ENCODE results near the gene CST9. TPM values are rescaled to one million over a fixed set of nuclear protein-coding genes. Genes with fewer than 3 reads are reported as not detected.

Gene CST9
- total RNA-seq, 3 donors from 2014 or later (not counting 1 experiment from before 2014, with no cell fraction given): not detected

- no peaks in the 10 kb centered on the region for H3K9me3 ChIP-seq (ENCODE audit: control insufficient read depth, insufficient read depth, low read length)
- DNase-seq: no peak
- no peak overlapping the region for H3K27ac ChIP-seq (ENCODE audit: low read length)
- no peaks in the 10 kb centered on the region for H3K27me3 ChIP-seq (ENCODE audit: control insufficient read depth, insufficient read depth, low read length)
- ATAC-seq: no peak
- Mint-ChIP-seq H3K4me1 (no peaks in the 10 kb centered on the region), H3K9me3 (no peaks in the 10 kb centered on the region), H3K27me3 (ENCODE audit: low read depth in 2 of 2) (peaks cover 0 to 5% of the 10 kb centered on the region in 2 donors), H3K27ac (no peak overlapping the region), H3K36me3 (no peaks in the 10 kb centered on the region), H3K4me3 (no peak overlapping the region)
- intact Hi-C loops (cut with micrococcal nuclease): no loop called here
- H3K4me1 ChIP-seq (ENCODE audit: control insufficient read depth, insufficient read depth, low read length): peaks cover 4% of the 10 kb centered on the region
- H3K4me3 ChIP-seq (ENCODE audit: low read length): no peak overlapping the region
- 33% methylated on average over 4 of the region's 4 CpGs for WGBS (ENCODE audit: insufficient coverage)
- no peaks in the 10 kb centered on the region for H3K36me3 ChIP-seq (ENCODE audit: control insufficient read depth, insufficient read depth, low read length)
- TF ChIP-seq, protein P1, sequence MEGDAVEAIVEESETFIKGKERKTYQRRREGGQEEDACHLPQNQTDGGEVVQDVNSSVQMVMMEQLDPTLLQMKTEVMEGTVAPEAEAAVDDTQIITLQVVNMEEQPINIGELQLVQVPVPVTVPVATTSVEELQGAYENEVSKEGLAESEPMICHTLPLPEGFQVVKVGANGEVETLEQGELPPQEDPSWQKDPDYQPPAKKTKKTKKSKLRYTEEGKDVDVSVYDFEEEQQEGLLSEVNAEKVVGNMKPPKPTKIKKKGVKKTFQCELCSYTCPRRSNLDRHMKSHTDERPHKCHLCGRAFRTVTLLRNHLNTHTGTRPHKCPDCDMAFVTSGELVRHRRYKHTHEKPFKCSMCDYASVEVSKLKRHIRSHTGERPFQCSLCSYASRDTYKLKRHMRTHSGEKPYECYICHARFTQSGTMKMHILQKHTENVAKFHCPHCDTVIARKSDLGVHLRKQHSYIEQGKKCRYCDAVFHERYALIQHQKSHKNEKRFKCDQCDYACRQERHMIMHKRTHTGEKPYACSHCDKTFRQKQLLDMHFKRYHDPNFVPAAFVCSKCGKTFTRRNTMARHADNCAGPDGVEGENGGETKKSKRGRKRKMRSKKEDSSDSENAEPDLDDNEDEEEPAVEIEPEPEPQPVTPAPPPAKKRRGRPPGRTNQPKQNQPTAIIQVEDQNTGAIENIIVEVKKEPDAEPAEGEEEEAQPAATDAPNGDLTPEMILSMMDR (IDR thresholded peaks at IDR 0.05): no peak
Observed at GRCh38 chr20:23646106-23646873, 40.6 kb upstream of the CST9 start.

DNA sequence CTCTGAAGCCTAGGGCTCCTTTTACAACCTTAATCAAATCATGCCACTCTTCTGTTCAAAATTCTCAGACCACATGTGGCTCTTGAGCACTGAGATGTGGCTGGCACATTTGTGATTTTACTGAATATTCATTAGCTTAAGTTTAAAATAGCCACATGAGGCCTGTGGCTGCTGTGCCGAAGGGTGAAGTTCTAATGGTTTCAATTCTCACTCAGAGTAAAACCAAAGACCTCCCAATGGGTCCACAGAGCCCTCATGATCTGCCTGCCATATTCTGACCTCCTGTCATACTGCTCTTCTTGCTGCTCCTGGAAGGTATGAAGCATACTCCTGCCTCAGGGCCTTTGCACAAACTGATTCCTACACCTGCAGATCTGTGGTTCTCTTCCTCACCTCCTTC, 39.9 kb upstream of the CST9 start:
- TF ChIP-seq, protein P1 (IDR thresholded peaks at IDR 0.05): no peak
- ATAC-seq: no peak
- H3K36me3 ChIP-seq (ENCODE audit: control insufficient read depth, insufficient read depth, low read length): no peaks in the 10 kb centered on the region
- Mint-ChIP-seq H3K9me3 (no peaks in the 10 kb centered on the region), H3K4me3 (no peak overlapping the region), H3K27ac (no peak overlapping the region), H3K36me3 (no peaks in the 10 kb centered on the region), H3K27me3 (ENCODE audit: low read depth in 2 of 2) (peaks cover 0 to 5% of the 10 kb centered on the region in 2 donors), H3K4me1 (no peaks in the 10 kb centered on the region)
- H3K4me3 ChIP-seq (ENCODE audit: low read length): no peak overlapping the region
- intact Hi-C loops (cut with micrococcal nuclease): no loop called here
- peaks cover 7% of the 10 kb centered on the region for H3K4me1 ChIP-seq (ENCODE audit: control insufficient read depth, insufficient read depth, low read length)
- 48% methylated on average over 1 of the region's 1 CpG for WGBS (ENCODE audit: insufficient coverage)
- H3K9me3 ChIP-seq (ENCODE audit: control insufficient read depth, insufficient read depth, low read length): no peaks in the 10 kb centered on the region
- no peaks in the 10 kb centered on the region for H3K27me3 ChIP-seq (ENCODE audit: control insufficient read depth, insufficient read depth, low read length)
- DNase-seq: no peak
- no peak overlapping the region for H3K27ac ChIP-seq (ENCODE audit: low read length)

DNA sequence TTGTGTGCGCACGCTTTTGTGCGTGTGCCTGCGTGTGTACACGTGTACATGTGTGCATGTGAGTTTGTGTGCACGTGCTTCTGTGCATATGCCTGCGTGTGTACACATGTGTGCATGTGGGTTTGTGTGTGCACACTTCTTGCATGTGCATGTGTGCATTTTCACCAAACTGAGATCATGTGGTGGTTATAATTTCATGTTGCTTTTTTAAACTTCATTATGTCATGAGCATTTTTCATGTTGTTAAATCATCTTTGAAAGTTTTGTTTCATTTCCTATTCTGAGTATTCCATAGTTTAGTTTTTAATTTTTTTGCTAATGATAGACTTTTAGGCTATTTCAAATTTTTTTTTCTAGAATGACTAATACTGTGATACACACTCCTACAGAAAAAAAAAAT, 38.4 kb upstream of the CST9 start:
- Mint-ChIP-seq H3K4me1 (peaks cover 0 to 6% of the 10 kb centered on the region in 2 donors), H3K4me3 (no peak overlapping the region), H3K27ac (no peak overlapping the region), H3K9me3 (no peaks in the 10 kb centered on the region), H3K36me3 (no peaks in the 10 kb centered on the region), H3K27me3 (ENCODE audit: low read depth in 2 of 2) (peaks cover 0 to 5% of the 10 kb centered on the region in 2 donors)
- TF ChIP-seq, protein P1 (IDR thresholded peaks at IDR 0.05): no peak
- no peak overlapping the region for H3K4me3 ChIP-seq (ENCODE audit: low read length)
- no peaks in the 10 kb centered on the region for H3K27me3 ChIP-seq (ENCODE audit: control insufficient read depth, insufficient read depth, low read length)
- DNase-seq (no peak), ATAC-seq (no peak)
- intact Hi-C loops (cut with micrococcal nuclease): no loop called here
- 95% methylated on average over 7 of the region's 7 CpGs for WGBS (ENCODE audit: insufficient coverage)
- H3K4me1 ChIP-seq (ENCODE audit: control insufficient read depth, insufficient read depth, low read length): peaks cover 8% of the 10 kb centered on the region
- no peak overlapping the region for H3K27ac ChIP-seq (ENCODE audit: low read length)
- H3K9me3 ChIP-seq (ENCODE audit: control insufficient read depth, insufficient read depth, low read length): no peaks in the 10 kb centered on the region
- H3K36me3 ChIP-seq (ENCODE audit: control insufficient read depth, insufficient read depth, low read length): no peaks in the 10 kb centered on the region

DNA sequence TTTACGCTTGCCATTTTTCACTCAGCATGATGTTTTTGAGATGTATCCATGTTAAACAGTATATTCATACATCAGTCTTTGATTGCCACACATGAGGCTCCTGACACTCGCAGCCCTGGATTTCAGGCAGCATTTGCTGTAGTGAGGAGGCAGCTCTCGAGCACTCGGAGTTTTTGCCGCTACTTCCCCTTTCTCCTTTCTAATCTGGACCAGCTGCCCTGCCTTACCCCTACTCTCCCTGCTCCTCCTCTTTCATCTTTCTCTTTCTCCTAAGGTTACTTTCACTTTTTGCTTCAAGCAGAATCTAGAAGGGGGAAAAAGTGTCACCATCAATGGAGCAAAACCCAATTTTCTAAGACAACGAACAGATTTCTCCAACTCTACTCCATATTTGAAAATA, 37.9 kb upstream of the CST9 start:
- no peaks in the 10 kb centered on the region for H3K36me3 Mint-ChIP-seq
- H3K4me1 ChIP-seq (ENCODE audit: control insufficient read depth, insufficient read depth, low read length): peaks cover 8% of the 10 kb centered on the region
- 23% methylated on average over 4 of the region's 6 CpGs for WGBS (ENCODE audit: insufficient coverage)

More for the DNA sequence above, 37.9 kb upstream of the CST9 start:
- intact Hi-C loops (cut with micrococcal nuclease): no loop called here
- no peak overlapping the region for H3K4me3 Mint-ChIP-seq
- H3K27ac Mint-ChIP-seq: no peak overlapping the region
- ATAC-seq (no peak), DNase-seq (no peak)
- no peaks in the 10 kb centered on the region for H3K9me3 ChIP-seq (ENCODE audit: control insufficient read depth, insufficient read depth, low read length)
- no peaks in the 10 kb centered on the region for H3K27me3 ChIP-seq (ENCODE audit: control insufficient read depth, insufficient read depth, low read length)
- TF ChIP-seq, protein P1 (IDR thresholded peaks at IDR 0.05): no peak
- no peaks in the 10 kb centered on the region for H3K36me3 ChIP-seq (ENCODE audit: control insufficient read depth, insufficient read depth, low read length)
- H3K27ac ChIP-seq (ENCODE audit: low read length): no peak overlapping the region
- peaks cover 0 to 5% of the 10 kb centered on the region in 2 donors for H3K27me3 Mint-ChIP-seq (ENCODE audit: low read depth in 2 of 2)
- no peak overlapping the region for H3K4me3 ChIP-seq (ENCODE audit: low read length)
- H3K9me3 Mint-ChIP-seq: no peaks in the 10 kb centered on the region
- H3K4me1 Mint-ChIP-seq: peaks cover 0 to 6% of the 10 kb centered on the region in 2 donors
